ENCODE results near the gene KIF3A.
A peak's percentile ranks its signal among the peaks of the same experiment; 100 is the strongest.
"Not testable (repeated sequence)": the region's sequence is repeated elsewhere in the genome, so short reads cannot be mapped to it uniquely, and the experiment has no call there.

KIF3A gene

DNA sequence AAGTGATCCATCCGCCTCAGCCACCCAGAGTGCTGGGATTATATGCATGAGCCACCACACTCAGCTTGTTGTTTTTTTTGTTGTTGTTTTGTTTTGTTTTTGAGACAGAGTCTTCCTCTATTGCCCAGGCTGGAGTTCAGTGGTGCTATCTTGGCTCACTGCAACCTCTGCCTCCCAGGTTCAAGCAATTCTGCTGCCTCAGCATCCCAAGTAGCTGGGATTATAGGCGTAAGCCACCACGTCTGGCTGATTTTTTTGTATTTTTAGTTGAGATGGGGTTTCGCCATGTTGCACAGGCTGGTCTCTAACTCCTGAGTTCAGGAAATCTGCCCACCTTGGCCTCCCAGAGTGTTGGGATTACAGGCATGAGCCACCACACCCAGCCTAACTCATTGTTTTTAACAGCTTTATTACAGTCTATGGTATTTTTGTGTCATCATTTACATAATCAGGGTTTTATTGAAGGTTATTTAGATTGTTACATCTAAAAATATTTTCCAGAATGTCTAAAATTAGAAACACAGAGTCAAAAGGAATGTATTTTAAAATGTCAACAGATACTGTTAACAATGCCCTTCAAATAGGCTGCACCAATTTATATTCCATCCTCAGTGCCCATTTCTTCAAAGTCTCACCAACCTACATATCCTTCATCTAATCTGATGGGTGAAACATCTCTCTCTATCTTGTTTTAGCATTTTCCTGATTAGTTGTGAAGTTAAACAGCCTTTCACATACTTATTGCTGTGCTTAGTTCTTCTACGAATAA lies 18.6 kb downstream of the KIF3A start:
- no peak for DNase-seq (ENCODE audit: low read depth in 2 of 2)

DNA sequence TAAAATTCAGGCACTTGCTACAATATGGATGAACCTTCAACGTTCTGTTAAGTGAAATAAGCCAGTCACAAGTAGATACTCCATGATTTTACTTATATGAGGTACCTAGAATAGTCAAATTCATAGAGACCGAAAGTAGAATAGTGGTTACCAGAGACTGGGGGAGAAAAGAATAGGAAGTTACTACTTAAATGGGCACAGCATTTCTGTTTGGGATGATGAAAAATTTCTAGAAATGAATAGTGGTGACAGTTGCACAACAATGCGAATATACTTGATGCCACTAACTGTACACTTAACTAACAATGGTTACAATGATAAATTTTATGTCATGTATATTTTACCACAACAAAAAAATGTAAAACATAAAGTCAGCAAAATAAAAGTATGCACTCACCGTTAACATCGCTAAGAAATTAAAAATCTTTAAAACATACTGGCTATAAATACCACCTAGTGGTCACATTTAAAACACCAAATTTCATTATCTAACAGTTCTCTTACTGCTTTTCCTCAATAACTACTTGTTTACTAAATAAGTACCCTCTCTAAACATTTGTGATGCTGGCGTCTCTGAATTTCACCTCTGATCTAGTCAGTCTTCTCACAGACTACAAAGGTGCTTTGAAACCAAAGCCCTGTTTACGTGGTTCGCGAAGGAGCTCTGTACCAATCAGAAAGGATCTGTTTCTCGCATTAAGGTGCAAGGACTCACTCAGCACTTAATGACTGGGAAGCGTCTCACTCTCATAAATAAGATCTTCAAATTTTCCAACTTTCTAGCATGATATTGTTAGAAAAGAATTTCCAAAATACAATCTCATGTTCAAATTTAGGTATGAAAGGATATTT lies 22.7 kb downstream of the KIF3A start:
- no peak for DNase-seq (ENCODE audit: low read depth in 2 of 2)

GRCh38 chr5:132708645-132709044 lies 28.7 kb downstream of the KIF3A start:
- DNase-seq (ENCODE audit: low read depth in 2 of 2) = no peak

- no peak for DNase-seq (ENCODE audit: low read depth in 2 of 2)
Measured at GRCh38 chr5:132704875-132705274, 32.5 kb downstream of the KIF3A start.

DNA sequence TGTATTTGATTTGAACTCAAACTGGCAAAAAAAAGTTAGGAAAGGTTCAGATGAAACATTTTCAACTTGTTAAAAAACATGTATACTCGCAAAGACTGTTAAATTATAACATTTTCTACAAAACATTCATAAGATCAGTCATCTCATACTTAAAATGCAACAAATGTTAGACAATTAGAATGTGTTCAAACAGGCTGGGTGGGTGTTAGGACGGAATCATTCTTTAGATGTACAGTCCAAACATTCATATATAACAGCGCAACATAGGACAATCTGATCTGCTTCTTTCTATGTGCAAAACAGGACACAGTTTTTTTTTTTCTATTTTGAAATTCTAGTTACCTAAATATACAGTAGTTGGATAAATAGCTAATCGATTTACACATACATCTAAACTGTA lies 41.4 kb downstream of the KIF3A start:
- no peak for DNase-seq (ENCODE audit: low read depth in 2 of 2)

GRCh38 chr5:132692632-132692967 lies 44.7 kb downstream of the KIF3A start:
- DNase-seq (ENCODE audit: low read depth in 2 of 2) = peak in 1 of 2 experiments; percentile 26

DNA sequence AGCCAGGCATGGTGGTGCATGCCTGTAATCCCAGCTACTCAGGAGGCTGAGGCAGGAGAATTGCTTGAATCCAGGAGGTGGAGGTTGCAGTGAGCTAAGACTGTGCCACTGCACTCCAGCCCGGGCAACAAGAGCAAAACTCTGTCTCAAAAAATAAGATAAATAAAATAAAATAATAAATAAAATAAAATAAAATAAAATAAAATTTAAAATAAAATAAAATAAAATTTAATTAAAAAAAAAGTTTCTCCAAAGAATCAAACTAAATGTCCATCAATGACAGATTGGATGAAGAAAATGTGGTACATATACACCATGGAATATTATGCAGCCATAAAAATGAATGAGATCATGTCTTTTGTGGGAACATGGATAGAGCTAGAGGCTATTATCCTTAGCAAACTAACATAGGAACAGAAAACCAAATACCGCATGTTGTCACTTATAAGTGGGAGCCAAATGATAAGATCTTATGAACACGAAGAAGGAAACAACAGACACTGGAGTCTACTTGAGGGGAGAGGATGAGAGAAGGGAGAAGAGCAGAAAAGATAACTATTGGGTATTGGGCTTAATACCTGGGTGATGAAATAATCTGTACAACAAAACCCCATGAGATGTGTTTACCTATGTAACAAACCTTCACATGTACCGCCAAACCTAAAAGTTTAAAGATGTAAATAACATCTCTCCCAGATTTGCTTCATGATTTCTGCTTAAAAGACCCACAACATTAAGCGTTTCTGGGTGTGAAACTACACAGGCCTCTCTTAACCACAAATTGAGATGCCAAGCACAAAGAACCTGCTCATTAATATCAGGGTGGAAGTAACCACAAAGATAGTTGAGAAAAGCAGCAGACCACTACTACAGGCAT lies 45.4 kb downstream of the KIF3A start:
- DNase-seq (ENCODE audit: low read depth in 2 of 2) = not testable (repeated sequence)

GRCh38 chr5:132690156-132690555 lies 47.2 kb downstream of the KIF3A start:
- no peak for DNase-seq (ENCODE audit: low read depth in 2 of 2)

DNA sequence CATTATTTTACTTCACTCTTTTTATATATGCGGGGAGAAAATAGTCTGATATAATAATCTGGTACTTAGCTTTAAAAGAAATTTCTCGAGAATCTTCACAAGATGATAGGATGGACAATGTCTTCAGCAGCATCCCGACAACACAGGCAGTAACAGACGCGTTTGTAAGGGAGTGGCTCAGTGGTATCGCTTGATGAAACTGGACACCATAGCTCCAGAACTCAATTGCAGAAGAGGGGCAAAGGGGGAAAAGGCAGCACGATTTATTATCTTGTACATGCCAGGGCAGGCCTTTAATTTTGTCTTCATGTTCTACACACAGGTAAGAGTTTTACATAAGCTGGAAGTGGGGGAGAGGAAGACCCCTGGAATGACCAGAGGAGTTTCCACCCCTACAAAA lies 47.8 kb downstream of the KIF3A start:
- no peak for DNase-seq (ENCODE audit: low read depth in 2 of 2)

DNA sequence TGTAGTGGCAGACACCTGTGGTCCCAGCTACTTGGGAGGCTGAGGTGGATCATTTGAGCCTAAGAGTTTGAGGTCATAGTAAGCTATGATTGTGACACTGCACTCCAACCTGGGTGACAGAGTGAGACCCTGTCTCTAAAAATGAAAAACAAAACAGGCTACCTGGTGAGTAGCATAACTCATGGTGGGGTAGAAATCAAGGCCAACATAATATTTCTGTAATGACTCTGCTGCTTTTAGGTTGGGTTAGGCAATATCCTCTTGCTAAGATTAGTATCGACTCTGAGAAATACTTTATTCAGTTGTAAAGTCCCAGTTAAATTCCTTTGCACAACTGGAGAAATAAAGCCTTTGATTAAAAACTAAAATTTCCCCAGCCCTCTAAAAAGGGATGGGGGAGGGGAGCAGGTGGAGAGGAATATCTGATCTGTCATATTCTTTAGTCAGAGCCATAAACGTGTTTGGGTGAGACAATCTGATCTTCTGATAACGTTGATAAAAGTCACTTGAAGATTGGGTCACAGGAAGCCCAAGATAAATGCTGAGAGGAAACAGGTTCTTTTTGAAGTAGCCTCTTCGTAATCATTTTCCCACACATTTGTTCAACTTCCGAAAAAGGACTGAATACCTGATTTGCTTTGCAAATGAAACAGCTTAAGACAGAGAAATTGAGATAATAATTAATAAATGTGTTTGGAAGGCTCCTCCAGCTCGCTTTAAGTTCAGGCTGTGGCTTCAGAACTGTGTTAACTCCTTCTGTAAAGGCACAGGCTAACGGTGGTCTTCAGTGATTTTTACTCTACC lies 48.6 kb downstream of the KIF3A start:
- no peak for DNase-seq (ENCODE audit: low read depth in 2 of 2)

- DNase-seq (ENCODE audit: low read depth in 2 of 2) = no peak
Measured at GRCh38 chr5:132687995-132688394, 49.4 kb downstream of the KIF3A start.

GRCh38 chr5:132686193-132686592 lies 51.2 kb downstream of the KIF3A start:
- DNase-seq (ENCODE audit: low read depth in 2 of 2) = no peak

- no peak for DNase-seq (ENCODE audit: low read depth in 2 of 2)
Measured at GRCh38 chr5:132684922-132685720, 52.2 kb downstream of the KIF3A start.

DNA sequence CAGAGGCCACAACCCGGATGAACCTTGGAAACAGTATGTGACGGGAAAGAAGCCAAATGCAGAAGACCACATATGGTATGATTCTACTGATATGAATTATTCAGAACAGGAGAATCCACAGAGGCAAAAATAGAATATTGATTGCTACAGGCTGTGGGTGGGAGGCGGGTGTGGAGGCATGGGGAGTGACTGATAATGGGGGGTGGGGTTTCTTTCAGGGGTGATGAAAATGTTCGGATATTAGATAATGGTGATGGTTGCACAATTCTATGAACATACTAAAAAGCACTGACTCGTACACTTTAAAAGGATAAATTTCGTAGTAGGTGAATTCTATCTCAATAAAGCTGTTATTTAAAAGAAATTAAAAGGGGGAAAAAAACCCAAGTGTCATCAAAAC lies 52.9 kb downstream of the KIF3A start:
- peak; percentile 24 to 28 for DNase-seq (ENCODE audit: low read depth in 2 of 2)

DNA sequence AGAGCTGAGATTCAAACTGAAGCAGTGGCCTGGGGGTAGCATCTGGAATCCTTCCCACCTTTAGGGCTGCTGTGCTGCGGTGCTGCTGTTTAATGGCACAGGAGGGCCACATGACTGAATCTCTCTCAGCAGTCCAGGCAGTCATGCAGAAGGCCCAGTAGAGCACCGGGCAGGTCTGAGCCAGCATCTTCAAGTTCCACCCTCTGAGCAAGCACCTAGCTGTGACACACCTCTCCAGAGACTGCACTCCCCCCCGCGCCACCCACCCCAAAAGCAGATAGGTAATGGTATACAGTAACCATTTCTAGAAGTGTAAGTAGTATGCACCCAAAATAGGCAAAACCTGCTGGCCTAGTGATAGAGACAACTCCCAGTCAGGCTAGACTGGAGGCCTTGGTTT lies 55.4 kb downstream of the KIF3A start:
- DNase-seq (ENCODE audit: low read depth in 2 of 2) = no peak

DNA sequence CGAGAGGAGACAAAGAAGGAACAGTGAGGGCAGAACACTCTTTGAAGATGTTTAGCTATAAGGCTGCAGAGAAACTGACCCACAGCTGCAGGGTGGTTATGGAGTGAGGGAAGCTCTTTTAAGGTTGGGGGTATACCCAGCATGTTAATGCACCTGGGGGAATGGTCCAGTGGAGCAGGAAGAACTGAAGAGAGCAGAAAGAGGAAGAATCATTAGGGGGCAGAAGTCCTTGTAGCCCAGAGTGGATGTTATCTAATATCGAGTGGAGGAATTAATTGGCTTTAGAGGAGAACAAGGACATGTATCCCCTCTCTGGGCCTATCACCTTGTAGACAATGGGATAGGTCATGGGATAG lies 55.9 kb downstream of the KIF3A start:
- DNase-seq (ENCODE audit: low read depth in 2 of 2) = no peak

DNA sequence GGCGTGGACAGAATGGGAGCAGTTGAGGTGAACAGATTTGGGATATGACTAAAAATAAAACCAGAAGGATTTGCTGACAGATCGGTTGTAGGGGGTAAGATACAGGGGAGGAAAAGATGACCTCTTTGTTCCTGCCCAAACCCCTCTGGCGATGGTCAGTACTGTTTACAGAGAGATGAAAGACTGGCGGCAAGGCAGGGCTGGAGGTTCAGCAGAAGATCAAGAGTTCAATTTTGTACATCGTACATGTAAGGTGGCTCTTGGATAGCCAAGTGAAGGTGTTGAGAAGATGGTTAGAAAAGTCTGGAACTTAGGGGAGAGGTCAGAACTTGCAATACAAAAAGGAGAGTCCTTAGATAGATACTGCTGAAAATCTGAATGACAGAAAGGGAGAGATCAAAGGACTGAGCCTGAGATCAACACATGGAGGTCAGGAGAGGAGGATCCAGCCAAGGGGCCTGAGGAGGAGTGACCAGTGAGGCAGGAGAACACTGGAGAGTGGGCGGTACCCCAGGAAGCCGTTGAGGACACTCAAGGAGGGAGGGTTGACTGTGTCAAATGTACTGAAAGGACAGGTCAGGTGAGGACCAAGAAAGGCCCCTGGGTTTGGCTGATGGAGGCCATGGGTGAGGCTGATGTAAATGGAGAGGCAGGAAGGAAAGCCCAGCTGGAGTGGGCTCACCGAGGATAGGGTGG lies 56.4 kb downstream of the KIF3A start:
- DNase-seq (ENCODE audit: low read depth in 2 of 2) = no peak

DNA sequence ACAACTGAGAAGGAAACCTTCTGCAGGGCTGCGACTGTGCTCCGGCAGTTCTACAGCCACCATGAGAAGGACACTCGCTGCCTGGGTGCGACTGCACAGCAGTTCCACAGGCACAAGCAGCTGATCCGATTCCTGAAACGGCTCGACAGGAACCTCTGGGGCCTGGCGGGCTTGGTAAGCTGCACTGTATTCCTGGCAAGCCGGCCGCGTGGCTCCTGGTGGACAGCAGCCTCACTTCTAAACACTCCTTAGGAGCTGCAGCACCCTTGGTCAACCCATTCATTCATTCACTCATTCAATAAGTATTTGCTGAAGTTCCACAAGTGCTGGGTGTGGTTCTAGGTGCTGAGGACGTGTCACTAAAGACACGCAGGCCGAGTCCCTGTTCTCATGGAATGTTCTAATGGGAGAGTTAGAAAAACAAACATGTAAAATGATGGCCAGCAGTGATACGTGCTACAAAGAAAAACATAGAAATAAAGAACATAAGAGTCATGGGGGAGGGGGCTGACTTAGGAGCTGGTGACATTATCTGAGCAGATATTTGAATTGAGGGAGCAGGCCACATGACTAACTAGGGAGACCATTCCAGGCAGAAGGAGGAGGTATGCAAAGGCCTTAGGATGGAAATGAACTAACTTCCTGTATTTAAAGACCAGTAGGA lies 57.5 kb downstream of the KIF3A start:
- DNase-seq (ENCODE audit: low read depth in 2 of 2) = no peak

GRCh38 chr5:132679166-132679565 lies 58.2 kb downstream of the KIF3A start:
- DNase-seq (ENCODE audit: low read depth in 2 of 2) = no peak

GRCh38 chr5:132678735-132679134 lies 58.6 kb downstream of the KIF3A start:
- DNase-seq (ENCODE audit: low read depth in 2 of 2) = no peak
